Measurements from ENCODE around the gene OTOP2.

OTOP2 gene

GRCh38 chr17:74924250-74924948 lies at the start of gene OTOP2:
Gene OTOP2 (plus strand): TSS chr17:74924273. CDS start chr17:74924633, 360 bp downstream.
- DNase-seq = peak; percentile 32

DNA sequence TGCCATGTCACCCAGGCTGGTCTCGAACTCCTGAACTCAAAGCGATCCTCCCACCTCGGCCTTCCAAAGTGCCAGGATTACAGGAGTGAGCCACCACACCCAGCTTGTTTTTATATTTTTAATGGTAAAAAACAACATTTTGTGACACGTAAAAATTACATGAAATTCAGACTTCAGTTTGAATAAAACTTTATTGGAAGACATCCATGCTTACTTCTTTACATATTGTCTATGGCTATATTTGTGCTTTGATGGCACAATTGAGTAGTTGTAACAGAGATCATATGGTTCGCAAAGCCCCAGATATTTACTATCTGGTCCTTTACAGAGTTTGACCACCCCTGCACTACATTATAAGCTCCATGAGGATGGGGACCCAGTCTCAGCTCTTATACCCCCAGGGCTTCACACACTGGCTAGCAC lies 49.4 kb upstream of the OTOP2 start:
- no peak for DNase-seq

DNA sequence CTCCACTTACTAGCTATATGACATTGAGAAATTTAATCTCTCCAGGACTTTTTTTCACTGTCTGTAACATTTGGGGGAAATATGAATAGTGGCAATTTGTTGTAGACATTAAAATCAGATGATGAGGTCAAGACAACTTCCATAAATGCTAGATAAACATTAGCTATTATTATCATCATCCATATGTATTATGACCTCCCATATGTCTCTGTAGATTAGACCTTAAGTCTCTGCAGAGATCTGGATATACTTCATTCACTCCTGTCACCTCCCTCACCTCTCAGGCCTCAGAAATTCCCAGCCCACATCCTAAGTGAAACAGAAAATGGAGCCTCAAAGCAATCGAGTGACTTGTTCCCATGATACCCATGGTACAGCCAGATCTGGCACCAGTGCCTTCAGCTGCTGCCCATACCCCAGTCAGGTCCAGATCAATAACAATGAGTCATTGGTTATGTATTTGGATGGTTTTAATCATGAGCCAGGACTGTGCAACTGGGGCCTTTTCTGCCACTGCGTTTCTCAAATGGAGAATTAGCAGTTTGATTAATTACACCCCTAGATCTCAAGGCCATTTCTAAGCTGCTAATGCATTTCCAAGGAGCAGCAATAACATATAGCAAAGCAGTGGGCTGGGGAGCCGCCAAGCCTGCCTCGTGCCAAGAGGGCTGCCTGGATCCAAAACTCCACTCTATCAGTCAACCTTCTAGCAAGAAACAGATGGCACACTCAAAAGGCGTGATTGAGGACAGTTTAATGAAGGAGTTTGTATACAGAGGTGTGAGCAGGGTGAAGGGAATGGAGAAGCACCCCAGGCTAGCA lies 48.7 kb upstream of the OTOP2 start:
- DNase-seq = no peak

DNA sequence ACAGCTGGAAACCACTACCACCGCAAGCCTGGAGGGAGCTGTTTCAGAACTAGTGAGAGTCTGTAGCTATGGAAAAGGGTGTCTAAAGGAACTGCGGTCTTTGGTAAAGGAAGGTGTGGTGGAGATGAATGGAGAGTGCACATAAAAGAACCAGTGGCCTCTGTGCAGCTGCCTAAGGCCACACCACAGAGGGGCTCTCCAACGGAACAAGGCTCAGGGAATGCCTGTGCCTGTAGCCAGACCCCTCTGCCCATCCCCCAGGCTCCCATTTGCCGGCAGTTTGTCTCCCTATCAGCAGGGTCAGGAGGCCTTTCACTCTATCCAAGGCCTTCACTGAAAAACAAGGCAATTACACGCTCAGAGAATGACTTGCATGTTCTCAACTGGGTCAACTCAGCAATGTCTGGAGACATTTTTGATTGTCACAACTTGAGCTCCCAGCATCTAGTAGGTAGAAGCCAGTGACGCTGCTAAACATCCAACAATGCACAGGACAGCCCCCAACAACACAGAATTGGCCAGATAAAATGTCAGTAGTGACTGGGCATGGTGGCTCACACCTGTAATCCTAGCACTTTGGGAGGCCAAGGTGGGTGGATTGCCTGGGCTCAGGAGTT lies 48.0 kb upstream of the OTOP2 start:
- no peak for DNase-seq

- DNase-seq = no peak
Measured at GRCh38 chr17:74877592-74878548, 46.2 kb upstream of the OTOP2 start.

- DNase-seq = no peak
Measured at GRCh38 chr17:74878658-74879057, 45.4 kb upstream of the OTOP2 start.

- DNase-seq = no peak
Measured at GRCh38 chr17:74879308-74879707, 44.8 kb upstream of the OTOP2 start.

DNA sequence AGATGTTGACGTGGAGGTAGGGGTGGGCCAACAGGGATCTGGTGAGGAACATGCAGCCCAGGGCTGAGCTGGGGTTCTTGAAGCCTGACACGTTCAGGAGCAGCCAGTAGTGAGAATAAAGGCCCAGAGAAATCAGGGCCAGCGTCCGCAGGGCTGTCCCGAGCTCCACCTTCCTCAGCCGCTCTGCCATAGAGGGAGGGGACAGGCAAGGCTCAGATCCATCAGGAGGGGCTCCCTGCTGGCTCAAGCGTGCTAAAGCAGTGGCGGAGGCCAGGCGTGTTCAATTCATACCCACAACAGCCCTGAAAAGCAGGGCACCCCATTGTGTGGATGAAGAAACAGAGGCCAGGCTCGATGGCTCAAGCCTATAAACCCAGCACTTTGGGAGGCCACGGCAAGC lies 43.0 kb upstream of the OTOP2 start:
- DNase-seq = no peak

- peak; percentile 44 for DNase-seq
Measured at GRCh38 chr17:74882517-74883240, 41.4 kb upstream of the OTOP2 start.

DNA sequence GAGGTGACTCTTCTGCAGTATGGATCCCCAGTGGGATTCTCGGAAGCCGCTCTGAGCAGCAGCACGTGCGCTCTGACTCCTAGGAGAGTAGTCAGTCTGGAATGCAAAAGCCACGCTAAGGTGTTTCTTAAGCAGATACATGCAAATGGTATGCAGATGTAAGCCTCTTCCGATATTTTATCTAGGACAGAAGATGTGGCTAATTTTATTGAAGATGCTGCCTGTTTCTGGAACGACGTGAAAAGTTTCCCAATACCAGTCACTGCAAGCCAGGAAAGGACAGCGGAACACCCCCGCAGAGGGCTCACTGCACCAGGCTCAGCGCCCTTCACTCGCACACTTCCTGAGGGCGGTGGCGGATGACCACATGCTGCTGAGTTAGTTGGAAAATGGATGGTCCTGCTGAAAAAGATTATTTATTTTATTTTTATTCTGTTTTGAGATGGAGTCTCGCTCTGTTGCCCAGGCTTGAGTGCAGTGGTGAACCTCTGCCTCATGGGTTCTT lies 40.8 kb upstream of the OTOP2 start:
- DNase-seq = no peak

GRCh38 chr17:74888469-74888868 lies 35.6 kb upstream of the OTOP2 start:
- DNase-seq = peak; percentile 34

GRCh38 chr17:74890554-74890953 lies 33.5 kb upstream of the OTOP2 start:
- DNase-seq = no peak

DNA sequence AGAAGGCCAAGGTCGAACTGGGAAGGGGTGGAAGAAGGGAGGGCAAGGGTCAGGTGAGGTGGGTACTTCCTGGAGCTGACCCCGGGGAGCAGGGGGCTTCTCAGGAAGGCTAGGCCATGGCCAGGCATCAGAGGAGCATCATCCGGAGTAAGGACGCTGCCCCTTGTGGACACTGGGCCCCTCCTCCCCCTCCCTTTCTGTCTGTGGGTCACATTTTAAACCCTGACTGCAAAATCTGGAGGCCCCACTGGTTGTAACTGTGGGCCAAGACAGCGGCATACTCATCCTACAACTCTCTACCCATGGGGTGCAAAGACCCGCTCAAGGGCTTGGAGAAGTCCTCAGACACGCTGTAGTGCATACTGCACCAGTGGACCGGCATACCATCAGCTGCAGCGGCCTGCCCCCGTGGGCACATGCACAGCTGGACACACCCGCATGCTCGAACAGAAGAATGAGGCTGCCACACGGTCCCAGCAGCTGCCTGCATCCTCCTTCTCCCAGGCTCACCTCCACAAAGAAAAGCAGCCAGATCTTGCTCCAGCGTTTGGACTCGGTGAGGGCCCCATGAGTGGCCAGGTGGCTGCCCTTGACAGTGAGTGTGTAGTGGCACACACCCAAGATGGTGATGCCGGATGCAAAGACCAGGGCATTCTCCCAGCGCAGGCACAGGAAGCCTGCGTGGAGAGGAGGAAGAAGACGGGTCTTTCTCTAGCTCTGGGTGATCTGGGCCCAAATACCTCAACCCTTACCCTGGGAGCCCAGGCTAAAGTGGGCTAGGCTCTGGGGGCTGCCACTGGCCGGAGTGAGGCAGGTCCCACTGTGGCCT lies 31.8 kb upstream of the OTOP2 start:
- DNase-seq = peak; percentile 10

DNA sequence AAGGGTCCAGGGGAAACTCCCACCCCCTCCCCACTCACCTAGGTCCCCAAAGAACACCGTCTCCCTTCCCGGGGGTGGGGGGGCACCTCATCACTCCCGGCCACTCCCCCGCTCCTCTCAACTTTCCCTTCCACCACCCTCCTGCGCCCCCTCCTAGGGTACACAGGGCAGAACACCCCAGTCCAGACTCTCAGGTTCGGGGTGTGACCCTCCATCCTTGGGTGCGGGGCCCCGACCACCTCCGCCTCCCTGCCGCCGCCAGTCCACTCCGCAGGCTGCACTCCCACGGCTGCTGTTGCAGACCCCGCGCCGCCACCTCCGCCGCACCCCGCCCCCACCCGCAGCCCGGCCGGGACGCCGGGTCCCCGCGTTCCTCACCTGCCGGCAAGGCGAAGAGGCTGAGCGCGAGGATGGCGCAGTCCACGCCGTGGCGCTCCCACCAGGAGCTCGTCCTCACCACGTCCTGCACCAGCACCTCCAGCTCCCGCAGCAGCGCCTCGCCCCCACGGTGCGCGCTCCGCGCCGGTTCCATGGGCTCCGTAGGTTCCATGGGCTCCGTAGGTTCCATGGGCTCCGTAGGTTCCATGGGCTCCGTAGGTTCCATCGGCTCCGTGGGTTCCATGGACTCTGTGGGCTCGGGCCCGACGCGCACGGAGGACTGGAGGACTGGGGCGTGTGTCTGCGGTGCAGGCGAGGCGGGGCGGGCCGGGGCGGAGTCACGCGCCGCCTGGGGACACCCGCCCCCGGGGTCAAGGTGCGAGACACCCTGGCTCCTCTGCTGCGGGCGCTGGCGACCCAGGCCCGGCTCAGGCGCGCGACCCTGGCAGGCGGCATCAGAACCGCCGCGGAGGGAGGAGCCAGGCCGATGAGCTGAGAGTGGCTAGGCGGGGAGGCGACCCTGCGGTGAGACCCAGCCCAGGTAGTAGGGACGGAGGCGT lies 30.8 kb upstream of the OTOP2 start, which contains the start of gene FADS6:
TSS of gene FADS6 (minus strand) at position 660 of the 938 bp plus-strand sequence. CDS start at position 622, 38 bp downstream.
- DNase-seq = peak; percentile 32

DNA sequence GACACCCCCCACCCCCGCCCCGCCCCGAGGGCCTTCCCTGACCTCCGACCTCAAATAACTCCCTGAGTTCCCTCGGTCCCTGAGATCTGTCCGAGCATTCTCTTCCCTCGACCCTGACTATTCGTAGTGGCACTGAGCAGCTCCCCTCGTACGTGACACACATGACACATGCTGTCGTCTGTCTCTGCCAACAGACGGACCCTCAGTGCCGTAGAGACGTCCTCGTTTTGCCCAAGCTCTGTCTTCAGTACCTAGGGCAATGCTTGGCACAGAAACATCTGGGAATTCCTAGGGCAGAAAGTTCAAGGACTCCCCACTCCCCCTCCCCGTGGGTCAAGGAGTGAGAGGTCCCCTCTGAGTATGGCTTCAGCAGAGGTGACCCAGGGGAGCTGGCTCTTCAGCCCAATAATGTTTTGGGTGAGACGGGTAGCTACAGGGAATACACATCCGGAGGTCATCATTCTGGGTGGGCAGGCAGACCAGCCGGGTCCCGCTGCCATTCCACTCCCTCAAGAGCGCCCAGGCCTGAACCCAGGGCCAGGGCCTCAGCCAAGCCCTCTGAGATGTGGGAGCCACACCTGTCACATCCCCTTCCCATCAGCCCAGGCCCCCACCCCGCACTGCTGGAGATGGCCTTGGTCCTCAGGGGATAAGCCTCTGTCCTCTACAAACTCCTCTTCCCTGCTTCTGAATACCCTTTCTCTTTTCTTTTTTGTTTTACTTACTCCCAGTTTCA lies 30.0 kb upstream of the OTOP2 start:
- peak; percentile 26 for DNase-seq

- DNase-seq = no peak
Measured at GRCh38 chr17:74898376-74898946, 25.6 kb upstream of the OTOP2 start.

GRCh38 chr17:74900208-74900607 lies 23.9 kb upstream of the OTOP2 start:
- no peak for DNase-seq
